ENCODE results near the gene EIF4G3. TPM values are rescaled to one million over a fixed set of nuclear protein-coding genes. Genes with fewer than 3 reads are reported as not detected.

Gene EIF4G3
- total RNA-seq, 1 experiment from 2014 or later, result 72.0 TPM

GRCh38 chr1:21162740-21163464 is 13.8 kb downstream of the EIF4G3 start:
- H3K9me3 ChIP-seq (ENCODE audit: control insufficient read depth, low read depth, low read length), result no peaks in the 10 kb centered on the region
- H3K79me2 ChIP-seq (ENCODE audit: insufficient read depth, low read length), result peaks cover 13% of the 10 kb centered on the region; the same call in 1 of the 2 replicates
- H4K20me1 ChIP-seq (ENCODE audit: control insufficient read depth, insufficient read depth, insufficient read length), result no peaks in the 10 kb centered on the region
- no peak for DNase-seq
- Mint-ChIP-seq H3K4me3 (no peak overlapping the region), H3K27ac (no peak overlapping the region), H3K9me3 (no peaks in the 10 kb centered on the region), H3K4me1 (no peaks in the 10 kb centered on the region; a peak in 1 of 4 replicates), H3K36me3 (ENCODE audit: insufficient read depth in 1 of 3, low read depth in 3 of 3) (peaks cover 15 to 48% (median 39%) of the 10 kb centered on the region in 3 experiments), H3K27me3 (ENCODE audit: low read depth) (no peaks in the 10 kb centered on the region)
- H2BK120ac ChIP-seq (ENCODE audit: low read depth, low read length, poor library complexity, severe bottlenecking), result no peak overlapping the region
- H3K56ac ChIP-seq (ENCODE audit: insufficient read length, low read depth, low read length), result no peak overlapping the region
- H3K9ac ChIP-seq (ENCODE audit: extremely low read depth, insufficient read length, low read length), result no peak overlapping the region
- H3K18ac ChIP-seq (ENCODE audit: insufficient read length, low read depth, low read length), result no peak overlapping the region
- no peak overlapping the region for H2BK20ac ChIP-seq (ENCODE audit: low read depth, low read length, poor library complexity, severe bottlenecking)
- H3K4ac ChIP-seq (ENCODE audit: low read depth, low read length), result no peak overlapping the region
- no peak overlapping the region for H2BK15ac ChIP-seq (ENCODE audit: low read depth, low read length)
- no peak overlapping the region for H3K14ac ChIP-seq (ENCODE audit: insufficient read depth, low read length)
- H2AFZ ChIP-seq (ENCODE audit: low read length), result no peak overlapping the region
- TF ChIP-seq CTCF (conservative IDR thresholded peaks at IDR 0.05), result no peak
- no peaks in the 10 kb centered on the region for H3K27me3 ChIP-seq (ENCODE audit: insufficient read depth, low read length)
- no peak overlapping the region for H4K91ac ChIP-seq (ENCODE audit: insufficient read length, low read depth, low read length)
- H2BK12ac ChIP-seq (ENCODE audit: insufficient read length, low read depth, low read length), result no peak overlapping the region
- H3K4me2 ChIP-seq (ENCODE audit: insufficient read depth, insufficient read length, low read length), result no peak overlapping the region
- no peak overlapping the region for H3K23ac ChIP-seq (ENCODE audit: insufficient read length, low read depth, low read length)
- H3K23me2 ChIP-seq (ENCODE audit: insufficient read length, low read depth, low read length, poor library complexity, severe bottlenecking), result no peaks in the 10 kb centered on the region
- H3K79me1 ChIP-seq (ENCODE audit: insufficient read depth, low read depth, low read length, poor library complexity, severe bottlenecking), result peaks cover 13% of the 10 kb centered on the region
- no peak overlapping the region for H3T11ph ChIP-seq (ENCODE audit: low read length)
- H3K27ac ChIP-seq (ENCODE audit: insufficient read length, low read depth, low read length), result no peak overlapping the region
- H2BK5ac ChIP-seq (ENCODE audit: insufficient read length, low read length), result no peak overlapping the region
- no peak overlapping the region for H2AK5ac ChIP-seq (ENCODE audit: insufficient read length, low read length)
- H4K8ac ChIP-seq (replicated peaks; ENCODE audit: insufficient read length, low read depth, low read length), result no peak overlapping the region
- no peaks in the 10 kb centered on the region for H3K4me1 ChIP-seq (ENCODE audit: insufficient read depth, low read length)
- H4K5ac ChIP-seq (ENCODE audit: insufficient read length, low read depth, low read length), result no peak overlapping the region
